Psoas muscle (tissue), 8 donors: ENCODE results near the gene LRP1. TPM values are rescaled to one million over a fixed set of nuclear protein-coding genes. Genes with fewer than 3 reads are reported as not detected.

ENCODE experiments used
- ATAC-seq, 4 donors: fragments of 200-7000 bp; cut with Tn5 transposase; one replicate each; pipeline ENCODE4 v1.9.1; 2020; ENCODE audit warnings: moderate library complexity in 3 of 4, mild to moderate bottlenecking in 2 of 4
- DNase-seq, 2 donors: peaks; one replicate each; pipeline ENCODE4 v3.0.0-alpha.2; 2020
- H3K27ac ChIP-seq: fragments of 200-600 bp; one replicate; pipeline ENCODE4 v1.8.0; 2022
- H3K27me3 ChIP-seq, 3 donors: fragments of 200-600 bp in 1 of 3; one replicate each; pipeline versions ENCODE4 v1.6.1 to v1.8.0; 2013 to 2022; ENCODE audit warnings: low read length in 2 of 3, mild to moderate bottlenecking in 2 of 3, moderate library complexity in 1 of 3; ENCODE audit not compliant: insufficient read depth in 3 of 3
- H3K36me3 ChIP-seq, 2 donors: fragments of 200-600 bp in 1 of 2; one replicate each; pipeline versions ENCODE4 v1.6.1 to v1.8.0; 2013 to 2022; ENCODE audit warnings: low read depth in 1 of 2, mild to moderate bottlenecking in 1 of 2, moderate library complexity in 1 of 2; ENCODE audit not compliant: insufficient read depth in 1 of 2
- H3K4me1 ChIP-seq: fragments of 200-600 bp; one replicate; pipeline ENCODE4 v1.8.0; 2022
- H3K4me3 ChIP-seq: fragments of 200-600 bp; one replicate; pipeline ENCODE4 v1.8.0; 2022; ENCODE audit warnings: mild to moderate bottlenecking
- H3K9me3 ChIP-seq: fragments of 200-600 bp; one replicate; pipeline ENCODE4 v1.8.0; 2022
- CTCF ChIP-seq: fragments of 200-600 bp; IDR thresholded peaks from one replicate; pipeline ENCODE4 v1.8.0; 2022; ENCODE audit warnings: antibody characterized with exemption
- WGBS, 3 donors: extraction: QIAGEN DNeasy Blood & Tissue Kit; methylation state at CpG; one replicate each; pipeline versions ENCODE4 v1.1.6 to v1.1.7; 2013; 5-methylcytosine and 5-hydroxymethylcytosine counted together
- intact Hi-C, 2 donors: fragments of 100-400 bp; cut with DNase I; formaldehyde crosslinking; loops; one replicate each; pipeline versions ENCODE4 v1.11.0 to v1.14.2; 2022
- polyA plus RNA-seq, 3 donors: library from polyadenylated mRNA; stranded (reverse); fragments of 200-250 nt; gene quantifications; one replicate each; pipeline ENCODE4 v1.2.3, GENCODE V29; 2013
- total RNA-seq, 4 donors: library from RNA; stranded (reverse); fragmentation: NEBNext Ultra II Directional in 2 of 4; extraction: Animal tissue kit (Norgen Biotek cat#: 25700) in 2 of 4; gene quantifications; one replicate each; pipeline versions ENCODE4 v1.2.1 to v1.2.4, GENCODE V29; 2021 to 2023
- donor health status: healthy with polysubstance abuse.
- donor health status: DM: no; HTN: no; CAD: no; lungs with moderate emphysema.
- donor health status: Bipolar disorder and iron deficiency.
- donor health status: healthy.
- donor health status: DM: yes; HTN: yes; CAD: no.
- donor health status: DM: no; HTN: no; CAD: no.
- donor health status: DM: no; HTN: no; CAD: no.
- donor health status: DM: yes; HTN: yes; CAD: no.

The LRP1 gene
- total and polyA plus RNA-seq, 7 donors, result 10.7 to 50.6 (median 33.1) TPM

GRCh38 chr12:57159311-57159710 lies 31.0 kb downstream of the LRP1 start:
- no peak overlapping the region for H3K4me3 ChIP-seq
- no peak overlapping the region for H3K27ac ChIP-seq
- no peaks in the 10 kb centered on the region for H3K4me1 ChIP-seq
- peaks cover 0 to 42% of the 10 kb centered on the region in 2 donors for H3K36me3 ChIP-seq
- TF ChIP-seq CTCF, result no peak
- H3K27me3 ChIP-seq, result no peaks in the 10 kb centered on the region
- ATAC-seq (no peak), DNase-seq (no peak)
- 58 to 67% (median 65%) methylated on average over 4 of the region's 4 CpGs for WGBS, 3 donors
- intact Hi-C loops, result no loop called here
- no peaks in the 10 kb centered on the region for H3K9me3 ChIP-seq

- Histone ChIP-seq H3K27me3 (no peaks in the 10 kb centered on the region), H3K36me3 (peaks cover 0 to 35% of the 10 kb centered on the region in 2 donors), H3K4me1 (no peaks in the 10 kb centered on the region), H3K4me3 (no peak overlapping the region), H3K27ac (no peak overlapping the region), H3K9me3 (no peaks in the 10 kb centered on the region)
- ATAC-seq, result no peak
- DNase-seq, result no peak
- WGBS, 3 donors, result 80 to 88% (median 83%) methylated on average over 4 of the region's 4 CpGs
- no peak for TF ChIP-seq CTCF
- intact Hi-C loops, result no loop called here
These were observed 31.8 kb downstream of the LRP1 start for GRCh38 chr12:57160040-57160439.

- intact Hi-C loops, result no loop called here
- WGBS, 3 donors, result 92 to 95% (median 95%) methylated on average over 14 of the region's 14 CpGs
- H3K36me3 ChIP-seq, result peaks cover 0 to 33% of the 10 kb centered on the region in 2 donors
These were observed 32.5 kb downstream of the LRP1 start for GRCh38 chr12:57160741-57161140.

GRCh38 chr12:57161491-57161890 lies 33.2 kb downstream of the LRP1 start:
- Histone ChIP-seq H3K27ac (no peak overlapping the region), H3K4me3 (no peak overlapping the region), H3K4me1 (no peaks in the 10 kb centered on the region), H3K9me3 (no peaks in the 10 kb centered on the region), H3K36me3 (peaks cover 0 to 34% of the 10 kb centered on the region in 2 donors), H3K27me3 (no peaks in the 10 kb centered on the region)
- intact Hi-C loops, result no loop called here
- no peak for DNase-seq
- TF ChIP-seq CTCF, result no peak
- no peak for ATAC-seq
- 84 to 91% (median 90%) methylated on average over 7 of the region's 7 CpGs for WGBS, 3 donors

More at GRCh38 chr12:57160741-57161140, 32.5 kb downstream of the LRP1 start:
- Histone ChIP-seq H3K27ac (no peak overlapping the region), H3K4me1 (no peaks in the 10 kb centered on the region), H3K27me3 (no peaks in the 10 kb centered on the region), H3K9me3 (no peaks in the 10 kb centered on the region), H3K4me3 (no peak overlapping the region)
- no peak for ATAC-seq
- no peak for DNase-seq
- no peak for TF ChIP-seq CTCF

- Histone ChIP-seq H3K27me3 (no peaks in the 10 kb centered on the region), H3K27ac (no peak overlapping the region), H3K9me3 (no peaks in the 10 kb centered on the region), H3K36me3 (peaks cover 0 to 42% of the 10 kb centered on the region in 2 donors), H3K4me3 (no peak overlapping the region), H3K4me1 (no peaks in the 10 kb centered on the region)
- 90 to 95% (median 93%) methylated on average over 8 of the region's 8 CpGs for WGBS, 3 donors
- ATAC-seq, result no peak
- no peak for DNase-seq
- intact Hi-C loops, result no loop called here
- TF ChIP-seq CTCF, result no peak
These were observed 34.4 kb downstream of the LRP1 start for GRCh38 chr12:57162553-57163125.
